Cardiac muscle cell (in vitro differentiated cells and primary cell): ENCODE measurements around the gene CCL15. TPM values are rescaled to one million over a fixed set of nuclear protein-coding genes. Genes with fewer than 3 reads are reported as not detected.
A peak's percentile ranks its signal among the peaks of the same experiment; 100 is the strongest.
"Not testable (repeated sequence)": the region's sequence is repeated elsewhere in the genome, so short reads cannot be mapped to it uniquely, and the experiment has no call there.

Source experiments
- DNase-seq, 2 donors: peaks; one replicate each; pipeline versions ENCODE4 v3.0.0 to v3.0.0-alpha.2; 2010 to 2017; ENCODE audit warnings: low read depth in 1 of 2, low spot score in 1 of 2
- H3K27ac ChIP-seq: fragments of 200-600 bp; sonication (generic); 2 replicates; pipeline ENCODE4 v1.5.1; 2016
- H3K27me3 ChIP-seq: fragments of 200-600 bp; sonication (generic); 2 replicates; pipeline ENCODE4 v1.6.0; 2016; ENCODE audit warnings: control low read depth
- H3K36me3 ChIP-seq: fragments of 200-600 bp; sonication (generic); 2 replicates; pipeline ENCODE4 v1.5.1; 2016; ENCODE audit warnings: control low read depth
- H3K4me1 ChIP-seq: fragments of 200-600 bp; sonication (generic); 2 replicates; pipeline ENCODE4 v1.8.1; 2017; ENCODE audit warnings: low read depth, mild to moderate bottlenecking, mixed run types
- H3K4me3 ChIP-seq: fragments of 200-600 bp; sonication (generic); 2 replicates; pipeline ENCODE4 v1.5.1; 2016; ENCODE audit warnings: mild to moderate bottlenecking
- H3K9me3 ChIP-seq: fragments of 200-600 bp; sonication (generic); 2 replicates; pipeline ENCODE4 v1.5.1; 2017; ENCODE audit warnings: low read depth, mild to moderate bottlenecking, control low read depth
- polyA plus RNA-seq: library from polyadenylated mRNA; unstranded; fragments of >200 nt; fragmentation: Nextera tagmentation; extraction: Ambion mirVana; gene quantifications from 2 replicates; pipeline ENCODE4 v1.2.1, GENCODE V29; 2016
- total RNA-seq: library from RNA; depleted of rRNA; stranded (reverse); fragments of >200 nt; gene quantifications from 2 replicates; pipeline ENCODE4 v1.2.3, GENCODE V29; 2016
- TF ChIP-seq, protein P1 (sequence below): IDR thresholded peaks from 2 replicates; pipeline ENCODE4 v1.5.1; 2012; ENCODE audit warnings: low read depth, mild to moderate bottlenecking, low read length

The CCL15 gene
- total and polyA plus RNA-seq, 2 experiments from 2014 or later: not detected

DNA sequence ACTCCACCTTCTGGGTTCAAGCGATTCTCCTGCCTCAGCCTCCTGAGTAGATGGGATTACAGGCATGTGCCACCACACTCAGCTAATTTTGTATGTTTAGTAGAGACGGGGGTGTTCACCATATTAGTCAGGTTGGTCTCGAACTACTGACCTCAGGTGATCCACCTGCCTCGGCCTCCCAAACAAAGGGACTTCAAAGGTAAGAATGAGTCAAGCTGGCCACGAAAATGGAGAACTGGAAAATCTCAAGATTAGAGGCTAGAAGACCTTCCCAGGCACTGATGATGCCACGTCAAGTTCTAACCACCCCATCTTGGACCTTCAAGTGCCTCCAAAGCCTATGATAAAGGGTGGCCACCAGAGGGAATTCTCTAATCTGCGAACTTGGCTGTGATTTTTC is 1.3 kb upstream of the CCL15 start:
- Histone ChIP-seq H3K4me3 (no peak overlapping the region), H3K9me3 (no peaks in the 10 kb centered on the region), H3K36me3 (no peaks in the 10 kb centered on the region), H3K27ac (no peak overlapping the region), H3K4me1 (no peaks in the 10 kb centered on the region), H3K27me3 (no peaks in the 10 kb centered on the region)
- DNase-seq: no peak
- TF ChIP-seq, protein P1, sequence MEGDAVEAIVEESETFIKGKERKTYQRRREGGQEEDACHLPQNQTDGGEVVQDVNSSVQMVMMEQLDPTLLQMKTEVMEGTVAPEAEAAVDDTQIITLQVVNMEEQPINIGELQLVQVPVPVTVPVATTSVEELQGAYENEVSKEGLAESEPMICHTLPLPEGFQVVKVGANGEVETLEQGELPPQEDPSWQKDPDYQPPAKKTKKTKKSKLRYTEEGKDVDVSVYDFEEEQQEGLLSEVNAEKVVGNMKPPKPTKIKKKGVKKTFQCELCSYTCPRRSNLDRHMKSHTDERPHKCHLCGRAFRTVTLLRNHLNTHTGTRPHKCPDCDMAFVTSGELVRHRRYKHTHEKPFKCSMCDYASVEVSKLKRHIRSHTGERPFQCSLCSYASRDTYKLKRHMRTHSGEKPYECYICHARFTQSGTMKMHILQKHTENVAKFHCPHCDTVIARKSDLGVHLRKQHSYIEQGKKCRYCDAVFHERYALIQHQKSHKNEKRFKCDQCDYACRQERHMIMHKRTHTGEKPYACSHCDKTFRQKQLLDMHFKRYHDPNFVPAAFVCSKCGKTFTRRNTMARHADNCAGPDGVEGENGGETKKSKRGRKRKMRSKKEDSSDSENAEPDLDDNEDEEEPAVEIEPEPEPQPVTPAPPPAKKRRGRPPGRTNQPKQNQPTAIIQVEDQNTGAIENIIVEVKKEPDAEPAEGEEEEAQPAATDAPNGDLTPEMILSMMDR: no peak

DNA sequence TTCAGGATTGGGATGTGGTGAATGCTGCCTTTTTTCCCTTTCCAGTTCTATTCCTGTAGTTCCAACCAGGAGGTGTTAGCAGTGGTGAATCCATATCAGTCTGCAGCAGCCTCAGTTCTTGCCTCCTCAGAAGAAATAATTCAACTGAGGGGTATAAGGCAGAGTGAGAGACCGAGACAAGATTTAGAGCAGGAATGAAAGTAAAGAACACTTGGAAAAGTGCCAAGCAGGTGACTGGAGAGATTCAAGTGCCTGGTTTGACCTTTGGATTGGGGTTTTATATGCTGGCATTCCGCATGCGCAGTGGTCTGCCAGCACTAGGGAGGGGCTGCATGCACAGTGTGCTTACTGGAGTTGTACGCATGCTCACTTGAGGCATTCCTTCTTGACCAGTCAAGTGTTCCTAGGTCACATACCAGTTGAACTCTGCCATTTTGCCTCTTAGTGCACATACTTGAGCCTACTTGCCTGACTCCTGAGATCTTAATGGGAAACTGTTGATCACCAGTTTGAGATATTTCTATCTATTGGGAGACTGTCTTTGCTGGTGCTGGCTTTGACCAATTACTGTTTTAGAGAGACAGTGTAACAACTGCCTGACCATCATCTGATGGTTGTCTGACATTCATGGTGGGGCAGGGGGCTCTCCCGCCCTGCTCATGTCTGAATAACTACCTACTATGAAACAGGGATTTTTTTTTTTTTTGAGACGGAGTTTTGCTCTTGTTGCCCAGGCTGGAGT is 680 bp upstream of the CCL15 start:
- no peaks in the 10 kb centered on the region for H3K9me3 ChIP-seq
- H3K4me1 ChIP-seq: no peaks in the 10 kb centered on the region
- H3K27me3 ChIP-seq: no peaks in the 10 kb centered on the region
- peak in 1 of 2 donors; percentile 37 for DNase-seq
- TF ChIP-seq, protein P1: no peak
- no peak overlapping the region for H3K4me3 ChIP-seq
- H3K27ac ChIP-seq: no peak overlapping the region
- no peaks in the 10 kb centered on the region for H3K36me3 ChIP-seq

GRCh38 chr17:36000732-36001109 is 632 bp downstream of the CCL15 start:
- Histone ChIP-seq H3K27me3 (no peaks in the 10 kb centered on the region), H3K9me3 (no peaks in the 10 kb centered on the region), H3K4me3 (no peak overlapping the region), H3K27ac (no peak overlapping the region), H3K36me3 (no peaks in the 10 kb centered on the region), H3K4me1 (no peaks in the 10 kb centered on the region)
- DNase-seq: no peak
- TF ChIP-seq, protein P1: no peak

DNA sequence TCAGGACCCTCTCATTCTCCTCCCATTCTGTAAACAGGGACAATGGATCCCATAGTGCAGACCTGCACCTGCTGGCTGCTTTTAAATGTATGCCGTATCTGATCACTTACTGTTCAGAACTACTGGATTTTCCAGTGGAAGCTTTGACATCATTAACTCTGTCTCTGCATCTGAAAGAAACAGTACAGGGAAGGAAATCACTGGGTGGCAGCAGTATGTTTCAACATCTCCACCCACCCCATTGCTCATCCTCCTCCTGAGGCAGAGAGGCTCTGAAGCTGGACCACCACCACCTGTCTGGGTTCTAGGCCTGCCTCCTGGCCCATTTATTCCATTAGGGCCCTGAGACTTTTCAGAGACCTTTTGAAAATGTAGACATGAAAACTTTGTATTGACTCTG is 2.6 kb downstream of the CCL15 start:
- H3K9me3 ChIP-seq: no peaks in the 10 kb centered on the region
- no peaks in the 10 kb centered on the region for H3K36me3 ChIP-seq
- DNase-seq: no peak
- no peak overlapping the region for H3K4me3 ChIP-seq
- H3K4me1 ChIP-seq: no peaks in the 10 kb centered on the region
- no peaks in the 10 kb centered on the region for H3K27me3 ChIP-seq
- no peak overlapping the region for H3K27ac ChIP-seq
- TF ChIP-seq, protein P1: no peak

GRCh38 chr17:35998018-35998545 is 3.3 kb downstream of the CCL15 start:
- TF ChIP-seq, protein P1: no peak
- Histone ChIP-seq H3K4me1 (no peaks in the 10 kb centered on the region), H3K9me3 (no peaks in the 10 kb centered on the region), H3K36me3 (no peaks in the 10 kb centered on the region), H3K27ac (no peak overlapping the region), H3K4me3 (no peak overlapping the region), H3K27me3 (no peaks in the 10 kb centered on the region)
- DNase-seq: no peak

- H3K27ac ChIP-seq, H3K4me3 ChIP-seq: not testable (repeated sequence)
Measured at GRCh38 chr17:35995346-35995745, 6.0 kb downstream of the CCL15 start.

More at GRCh38 chr17:35995346-35995745, 6.0 kb downstream of the CCL15 start:
- not testable (repeated sequence) for H3K9me3 ChIP-seq, DNase-seq, H3K27me3 ChIP-seq, H3K36me3 ChIP-seq, H3K4me1 ChIP-seq
